GM18951 (cell line): Measurements from ENCODE around the gene COL28A1.
"Not testable (repeated sequence)": the region's sequence is repeated elsewhere in the genome, so short reads cannot be mapped to it uniquely, and the experiment has no call there.

Source experiments
- POLR2A ChIP-seq: IDR thresholded peaks from 4 replicates; pipeline ENCODE4 v1.6.1; 2011; ENCODE audit warnings: mild to moderate bottlenecking; ENCODE audit not compliant: insufficient read length, insufficient read depth; ENCODE audit errors: extremely low read depth
- in situ Hi-C: fragments of 300-500 bp; cut with MboI; formaldehyde crosslinking; loops from one replicate; pipeline ENCODE4 v1.12.0; 2022; ENCODE audit warnings: low sequenced_read_pairs, mixed read lengths, inconsistent platforms; ENCODE audit not compliant: unreplicated experiment

Gene COL28A1

GRCh38 chr7:7421826-7422225 is 113.8 kb downstream of the COL28A1 start:
- in situ Hi-C loops = no loop called here

GRCh38 chr7:7418997-7419396 is 116.7 kb downstream of the COL28A1 start:
- no peak for TF ChIP-seq POLR2A

More at GRCh38 chr7:7421826-7422225, 113.8 kb downstream of the COL28A1 start:
- TF ChIP-seq POLR2A = no peak

GRCh38 chr7:7417851-7418250 is 117.8 kb downstream of the COL28A1 start:
- no peak for TF ChIP-seq POLR2A
- in situ Hi-C loops = no loop called here

More at GRCh38 chr7:7418997-7419396, 116.7 kb downstream of the COL28A1 start:
- in situ Hi-C loops = no loop called here

- TF ChIP-seq POLR2A = no peak
- in situ Hi-C loops = no loop called here
These were observed 118.3 kb downstream of the COL28A1 start for GRCh38 chr7:7417414-7417813.

GRCh38 chr7:7416031-7416858 is 119.4 kb downstream of the COL28A1 start:
- no peak for TF ChIP-seq POLR2A
- in situ Hi-C loops = no loop called here

- in situ Hi-C loops = no loop called here
These were observed 120.7 kb downstream of the COL28A1 start for GRCh38 chr7:7414791-7415603.

GRCh38 chr7:7408001-7408770 is 127.5 kb downstream of the COL28A1 start:
- TF ChIP-seq POLR2A = no peak
- in situ Hi-C loops = no loop called here

More at GRCh38 chr7:7414791-7415603, 120.7 kb downstream of the COL28A1 start:
- no peak for TF ChIP-seq POLR2A

- in situ Hi-C loops = no loop called here
These were observed 130.2 kb downstream of the COL28A1 start for GRCh38 chr7:7405461-7405860.

GRCh38 chr7:7399707-7400106 is 136.0 kb downstream of the COL28A1 start:
- in situ Hi-C loops = no loop called here
- TF ChIP-seq POLR2A = no peak

More at GRCh38 chr7:7405461-7405860, 130.2 kb downstream of the COL28A1 start:
- no peak for TF ChIP-seq POLR2A

- in situ Hi-C loops = no loop called here
- no peak for TF ChIP-seq POLR2A
These were observed 139.9 kb downstream of the COL28A1 start for GRCh38 chr7:7395785-7396184.

GRCh38 chr7:7388164-7388563 is 147.5 kb downstream of the COL28A1 start:
- in situ Hi-C loops = not testable (repeated sequence)

GRCh38 chr7:7385421-7385820 is 150.3 kb downstream of the COL28A1 start:
- TF ChIP-seq POLR2A = no peak
- in situ Hi-C loops = no loop called here

- TF ChIP-seq POLR2A = no peak
- in situ Hi-C loops = no loop called here
These were observed 151.4 kb downstream of the COL28A1 start for GRCh38 chr7:7384228-7384627.
